Fibroblast of skin of back (primary cell): ENCODE results near the gene GCSAM.
"Not testable (repeated sequence)": the region's sequence is repeated elsewhere in the genome, so short reads cannot be mapped to it uniquely, and the experiment has no call there.

Source experiments
- DNase-seq: peaks from one replicate; pipeline ENCODE4 v3.0.0-alpha.2; 2013

GCSAM gene

DNA sequence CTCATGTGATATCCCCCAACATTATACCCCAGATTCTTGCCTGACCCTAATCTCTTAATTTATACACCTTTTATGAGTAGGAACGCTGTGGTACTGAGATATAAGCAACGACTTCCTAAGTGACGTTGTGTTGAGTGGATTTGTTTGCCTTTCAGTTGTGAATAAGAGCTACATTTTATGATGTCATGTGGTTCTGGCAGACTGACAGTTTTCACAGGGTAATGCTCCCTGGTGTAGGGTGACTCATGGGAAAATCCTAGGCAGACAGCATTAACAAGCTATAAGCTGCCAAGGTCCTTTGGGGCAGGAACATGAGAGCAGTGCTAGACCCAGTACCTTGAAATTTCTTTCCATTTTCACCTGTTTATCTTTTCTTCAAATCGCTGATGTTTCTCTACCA lies 35.7 kb downstream of the GCSAM start:
- DNase-seq = peak; percentile 99

DNA sequence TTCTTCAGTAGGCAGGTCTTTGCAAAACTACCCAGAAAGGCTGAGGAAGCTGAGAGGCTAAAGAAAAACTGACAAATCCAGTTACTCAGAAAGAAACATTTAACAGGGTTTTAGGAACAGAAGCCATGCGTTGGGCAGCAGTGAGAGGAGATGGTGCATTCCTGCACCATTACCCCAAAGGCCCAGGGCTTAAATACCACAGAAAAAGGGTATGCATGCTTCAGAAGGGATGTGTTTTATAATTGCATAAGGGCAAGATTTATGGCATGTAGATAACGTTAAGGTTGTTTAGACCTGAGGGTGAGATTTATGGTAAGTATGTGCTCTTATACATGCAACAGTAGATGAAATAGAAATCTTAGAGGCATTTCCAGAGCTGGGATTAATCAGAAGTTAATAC lies 36.9 kb downstream of the GCSAM start:
- peak; percentile 50 for DNase-seq

GRCh38 chr3:112095731-112096130 lies 37.3 kb downstream of the GCSAM start:
- no peak for DNase-seq

DNA sequence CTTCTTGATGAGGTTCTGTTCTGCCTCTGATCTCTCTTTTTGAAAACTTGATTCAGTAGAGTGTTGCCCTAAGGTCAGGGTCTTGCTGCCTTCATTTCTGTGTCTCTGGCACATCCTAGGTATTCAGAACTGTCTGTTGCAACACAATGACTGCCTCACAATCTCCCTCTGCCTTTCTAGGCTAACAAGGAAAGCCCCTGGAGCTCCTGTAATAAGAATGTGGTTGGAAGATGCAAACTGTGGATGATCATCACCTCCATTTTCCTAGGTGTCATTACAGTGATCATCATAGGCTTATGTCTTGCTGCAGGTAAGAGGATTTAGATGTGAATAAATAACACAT lies 39.9 kb downstream of the GCSAM start:
- no peak for DNase-seq

DNA sequence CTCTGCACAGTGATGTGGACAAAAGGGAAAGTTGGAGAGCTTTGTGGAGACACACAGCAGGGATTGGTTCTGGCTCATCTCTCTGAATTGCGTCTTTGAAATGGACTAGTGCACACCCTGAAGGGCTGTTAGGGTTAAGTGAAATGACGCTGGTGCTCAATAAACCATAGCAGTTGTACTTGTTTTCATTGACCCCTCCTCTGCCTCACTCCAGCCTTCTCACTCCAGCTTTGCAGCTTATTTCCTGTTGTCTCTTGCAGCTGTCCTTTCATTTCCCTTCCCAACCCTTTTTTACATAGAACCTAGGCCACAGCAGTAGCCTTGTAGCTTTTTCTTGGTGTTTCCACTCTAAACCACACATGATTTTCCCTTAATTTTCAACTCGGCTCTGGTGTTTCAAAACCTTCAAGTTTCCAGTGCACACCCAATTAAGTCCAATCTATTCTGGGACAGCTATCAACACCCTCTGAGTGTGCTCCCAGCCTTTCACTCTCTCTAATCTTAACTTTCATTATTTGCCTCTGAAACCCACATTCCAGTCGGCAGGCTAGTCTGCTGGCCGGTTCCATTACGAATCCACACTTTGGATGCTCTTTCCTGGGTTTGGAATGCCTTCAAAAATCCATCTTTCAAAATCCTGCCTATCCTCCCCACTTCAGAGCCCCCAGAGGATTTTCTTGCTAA lies 40.4 kb downstream of the GCSAM start:
- peak; percentile 36 for DNase-seq

DNA sequence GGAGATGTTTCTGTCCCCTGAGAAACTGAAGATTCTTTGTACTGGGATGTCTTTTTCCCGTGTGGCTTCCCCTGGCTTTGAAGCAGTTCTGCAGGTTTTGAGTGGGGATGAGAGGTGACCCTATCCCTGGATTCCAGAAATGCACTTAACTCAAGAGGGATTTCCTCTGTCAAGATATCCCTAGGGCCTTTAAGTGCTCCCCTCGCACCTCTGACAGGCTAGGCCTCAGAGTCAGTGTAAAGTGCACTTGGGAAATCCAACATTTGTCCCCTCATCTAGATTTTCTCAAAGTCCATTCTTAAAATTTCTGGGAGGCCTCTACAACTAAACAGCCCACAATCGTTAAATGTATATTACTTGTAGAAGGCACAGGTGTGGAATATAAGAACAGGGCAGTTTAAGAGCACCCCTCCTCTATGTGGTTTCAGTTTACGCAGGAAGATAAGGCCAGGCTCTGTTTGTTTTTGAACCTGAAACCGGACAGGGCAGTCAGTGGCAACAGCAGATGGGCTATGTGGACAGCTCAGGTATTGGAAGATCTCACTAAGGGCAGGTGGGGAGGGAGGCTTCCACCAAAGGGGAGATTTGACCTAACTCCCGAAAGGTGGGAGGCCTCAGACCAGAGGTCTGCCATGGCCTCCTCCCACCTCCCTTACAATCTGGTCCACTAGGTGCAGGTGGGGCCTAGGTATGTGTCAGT lies 42.0 kb downstream of the GCSAM start:
- no peak for DNase-seq

GRCh38 chr3:112089956-112090886 lies 42.8 kb downstream of the GCSAM start:
- DNase-seq = no peak

DNA sequence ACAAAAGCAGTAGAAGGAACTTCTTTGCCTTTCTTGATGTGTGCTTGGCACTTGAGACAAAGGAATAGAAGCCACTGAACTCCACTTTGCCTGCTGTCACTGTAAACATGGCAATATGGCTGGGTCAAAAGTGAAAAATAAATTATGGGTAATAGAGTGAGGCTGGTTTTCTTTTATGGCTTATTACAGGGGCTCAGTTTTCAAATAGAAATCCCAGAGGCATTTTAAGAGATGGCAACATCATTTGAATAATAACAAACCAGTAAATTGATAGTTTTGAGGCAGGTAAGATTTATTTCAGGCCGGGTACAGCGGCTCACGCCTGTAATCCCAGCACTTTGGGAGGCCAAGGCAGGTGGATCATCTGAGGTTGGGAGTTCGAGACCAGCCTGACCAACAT lies 44.1 kb downstream of the GCSAM start:
- no peak for DNase-seq

- DNase-seq = no peak
Observed at GRCh38 chr3:112087746-112088145, 45.3 kb downstream of the GCSAM start.

GRCh38 chr3:112086875-112087524 lies 46.0 kb downstream of the GCSAM start:
- DNase-seq = peak; percentile 59

- DNase-seq = peak; percentile 85
Observed at GRCh38 chr3:112086076-112086854, 46.8 kb downstream of the GCSAM start, which contains the start of gene C3orf52. TSS of gene C3orf52 (plus strand) at chr3:112086389. CDS start at chr3:112086408, 19 bp downstream.

DNA sequence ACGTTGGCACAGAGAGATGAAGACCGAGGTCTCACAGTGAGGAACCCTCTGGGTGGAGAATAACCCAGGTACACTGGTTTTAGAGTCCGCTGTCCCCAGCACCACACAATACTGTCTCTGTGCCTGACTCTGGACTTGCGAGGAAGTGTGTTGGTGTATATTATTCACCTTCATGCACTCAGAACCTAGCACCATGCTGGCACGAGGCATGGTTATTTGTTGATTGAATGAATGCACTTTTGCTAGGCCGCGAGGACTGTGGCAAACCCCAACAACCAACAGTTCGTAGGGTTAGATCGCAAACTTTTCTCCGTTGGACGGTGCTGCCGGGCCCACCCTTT lies 47.3 kb downstream of the GCSAM start:
- DNase-seq = no peak

GRCh38 chr3:112084980-112085705 lies 47.9 kb downstream of the GCSAM start:
- no peak for DNase-seq

- no peak for DNase-seq
Observed at GRCh38 chr3:112083239-112083638, 49.8 kb downstream of the GCSAM start.

GRCh38 chr3:112078125-112079083 lies 54.6 kb downstream of the GCSAM start:
- no peak for DNase-seq

GRCh38 chr3:112074616-112075497 lies 58.2 kb downstream of the GCSAM start:
- peak; percentile 83 for DNase-seq

DNA sequence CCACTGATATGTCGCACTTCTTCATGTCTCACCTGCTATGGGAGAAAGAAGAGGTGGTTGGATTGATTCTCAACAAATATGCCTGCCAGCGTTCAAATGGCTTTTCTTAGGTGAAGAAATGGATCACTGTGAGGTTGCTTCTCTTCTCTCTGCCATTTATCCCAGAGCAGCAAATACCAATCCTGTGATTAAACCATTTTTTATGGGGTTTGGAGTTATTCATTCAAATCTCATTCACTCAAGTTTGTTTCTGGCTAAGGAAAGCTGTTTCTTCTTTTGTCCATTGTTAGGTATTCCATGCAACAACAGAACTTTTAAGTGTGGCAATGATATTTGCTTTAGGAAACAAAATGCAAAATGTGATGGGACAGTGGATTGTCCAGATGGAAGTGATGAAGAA lies 59.0 kb downstream of the GCSAM start:
- DNase-seq = no peak

- DNase-seq = not testable (repeated sequence)
Observed at GRCh38 chr3:112072387-112073060, 60.5 kb downstream of the GCSAM start.
